Measurements from ENCODE around the gene DCUN1D3. TPM values are rescaled to one million over a fixed set of nuclear protein-coding genes. Genes with fewer than 3 reads are reported as not detected.

The DCUN1D3 gene
- total and polyA plus RNA-seq, 2 donors (not counting 3 experiments of a cell fraction or from before 2014, with no cell fraction given), result 10.4 to 35.0 TPM

DNA sequence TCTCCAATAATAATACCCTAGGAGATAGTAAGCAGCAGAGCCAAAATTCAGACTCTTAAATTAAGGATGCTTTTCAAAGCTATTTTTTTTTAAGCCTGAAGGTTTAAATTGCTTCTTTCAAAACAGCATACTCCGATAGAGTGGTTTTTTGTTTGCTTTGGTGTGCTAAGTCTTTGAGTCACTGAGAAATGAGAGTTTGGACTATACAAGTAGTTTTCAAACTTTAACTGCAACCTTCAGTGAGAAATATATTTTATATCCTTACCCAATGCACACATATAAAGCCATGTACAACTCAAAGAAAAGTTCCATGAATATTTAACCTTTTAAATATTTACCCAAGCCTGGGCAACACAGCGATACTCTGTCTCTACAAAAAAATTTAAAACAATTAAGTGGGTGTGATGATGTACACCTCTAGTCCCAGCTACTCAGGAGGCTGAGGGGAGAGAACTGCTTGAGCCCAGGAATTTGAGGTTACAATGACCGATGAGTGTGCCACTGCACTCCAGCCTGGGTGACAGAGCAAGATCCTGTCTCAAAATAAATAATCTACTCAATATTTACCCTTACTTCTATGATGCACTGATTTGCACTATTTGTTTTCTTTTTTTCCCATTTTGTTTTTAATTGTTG is 19.2 kb downstream of the DCUN1D3 start:
- no peak overlapping the region for H3K27ac ChIP-seq (ENCODE audit: insufficient read depth, low read depth, low read length)
- H3K9me3 ChIP-seq (replicated peaks; ENCODE audit: control insufficient read depth, insufficient read depth, low read length), result no peaks in the 10 kb centered on the region
- H3K9me1 ChIP-seq (replicated peaks; ENCODE audit: control insufficient read depth, extremely low read depth, insufficient read depth, low read length), result no peaks in the 10 kb centered on the region
- BruUV-seq (replicated peaks), result no TSS peak
- peaks cover 2 to 7% of the 10 kb centered on the region in 2 experiments for H3K36me3 ChIP-seq (ENCODE audit: control insufficient read depth in 2 of 2, extremely low read depth in 1 of 2, insufficient read depth in 2 of 2, low read length in 2 of 2)
- POLR2A ChIA-PET, result no interaction called here
- intact Hi-C loops (cut with micrococcal nuclease) (no loop called here), dilution Hi-C loops (cut with MboI; ENCODE audit: extremely low pct_ligation_motif_present, low sequenced_read_pairs) (no loop called here)
- H3K9ac ChIP-seq (replicated peaks; ENCODE audit: extremely low read depth, insufficient read depth, low read length), result no peak overlapping the region
- no peaks in the 10 kb centered on the region for H3K27me3 ChIP-seq (ENCODE audit: control insufficient read depth in 2 of 2, insufficient read depth in 2 of 2, low read length in 2 of 2)
- no peak overlapping the region for H3K4me3 ChIP-seq (replicated peaks in 1 of 3; ENCODE audit: insufficient read depth in 1 of 3, low read depth in 1 of 3, low read length in 3 of 3)
- no peak for FAIRE-seq
- H3K79me2 ChIP-seq (ENCODE audit: control insufficient read depth, insufficient read depth, low read length), result peaks cover 91% of the 10 kb centered on the region
- no peak overlapping the region for H3K4me2 ChIP-seq (ENCODE audit: insufficient read depth, low read length)
- H2AFZ ChIP-seq (ENCODE audit: low read depth, low read length), result no peak overlapping the region
- peaks cover 24% of the 10 kb centered on the region for H3K4me1 ChIP-seq (ENCODE audit: control insufficient read depth, extremely low read depth, insufficient read depth, low read length)
- peaks cover 7% of the 10 kb centered on the region for H4K20me1 ChIP-seq (replicated peaks; ENCODE audit: control insufficient read depth, extremely low read depth, insufficient read depth, low read length)
- CTCF ChIA-PET, result interaction anchor here (1.6 kb wide), 1 partner anchor 31 kb away, joined by 5 read pairs; no protein-coding TSS in a partner anchor
- DNase-seq (ENCODE audit: low read depth, low spot score), result no peak
- TF ChIP-seq POLR2AphosphoS5 (IDR thresholded peaks at IDR 0.05; ENCODE audit: insufficient read depth, low read depth, low read length), result no peak
- TF ChIP-seq FOS (IDR thresholded peaks at IDR 0.05; ENCODE audit: borderline replicate concordance, insufficient read depth, low read length), result no peak
- no peak for TF ChIP-seq JUN (IDR thresholded peaks at IDR 0.05; ENCODE audit: borderline replicate concordance, insufficient read depth, insufficient read length, low read depth)
- TF ChIP-seq EZH2 (IDR thresholded peaks at IDR 0.05; ENCODE audit: borderline replicate concordance, low read depth, low read length, severe bottlenecking), result no peak
- no peak for TF ChIP-seq POLR2A (IDR thresholded peaks at IDR 0.05; ENCODE audit: low read depth, low read length)
- no peak for TF ChIP-seq GATA2 (IDR thresholded peaks at IDR 0.05; ENCODE audit: insufficient read depth, insufficient read length, low read depth, low read length)
- TF ChIP-seq, protein P1, sequence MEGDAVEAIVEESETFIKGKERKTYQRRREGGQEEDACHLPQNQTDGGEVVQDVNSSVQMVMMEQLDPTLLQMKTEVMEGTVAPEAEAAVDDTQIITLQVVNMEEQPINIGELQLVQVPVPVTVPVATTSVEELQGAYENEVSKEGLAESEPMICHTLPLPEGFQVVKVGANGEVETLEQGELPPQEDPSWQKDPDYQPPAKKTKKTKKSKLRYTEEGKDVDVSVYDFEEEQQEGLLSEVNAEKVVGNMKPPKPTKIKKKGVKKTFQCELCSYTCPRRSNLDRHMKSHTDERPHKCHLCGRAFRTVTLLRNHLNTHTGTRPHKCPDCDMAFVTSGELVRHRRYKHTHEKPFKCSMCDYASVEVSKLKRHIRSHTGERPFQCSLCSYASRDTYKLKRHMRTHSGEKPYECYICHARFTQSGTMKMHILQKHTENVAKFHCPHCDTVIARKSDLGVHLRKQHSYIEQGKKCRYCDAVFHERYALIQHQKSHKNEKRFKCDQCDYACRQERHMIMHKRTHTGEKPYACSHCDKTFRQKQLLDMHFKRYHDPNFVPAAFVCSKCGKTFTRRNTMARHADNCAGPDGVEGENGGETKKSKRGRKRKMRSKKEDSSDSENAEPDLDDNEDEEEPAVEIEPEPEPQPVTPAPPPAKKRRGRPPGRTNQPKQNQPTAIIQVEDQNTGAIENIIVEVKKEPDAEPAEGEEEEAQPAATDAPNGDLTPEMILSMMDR (IDR thresholded peaks at IDR 0.05; ENCODE audit: extremely low read depth in 1 of 2, insufficient read depth in 1 of 2, low read depth in 1 of 2, low read length in 2 of 2), result no peak
- TF ChIP-seq, protein P2, sequence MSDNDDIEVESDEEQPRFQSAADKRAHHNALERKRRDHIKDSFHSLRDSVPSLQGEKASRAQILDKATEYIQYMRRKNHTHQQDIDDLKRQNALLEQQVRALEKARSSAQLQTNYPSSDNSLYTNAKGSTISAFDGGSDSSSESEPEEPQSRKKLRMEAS (IDR thresholded peaks at IDR 0.05; ENCODE audit: insufficient read depth, insufficient read length), result no peak
- no peak for TF ChIP-seq MYC (IDR thresholded peaks at IDR 0.05; ENCODE audit: low read depth, low read length)

Data from endothelial cell of umbilical vein (primary cell).